NCI-H1417 (cell line): ENCODE data around the gene CFAP77.

Source experiments
- DNase-seq, 3 experiments: peaks; one replicate each; lab custom pipeline; 2025; lab: John Stamatoyannopoulos, UW

CFAP77 gene

GRCh38 chr9:132408521-132408920, 1.5 kb upstream of the CFAP77 start:
- DNase-seq: no peak

GRCh38 chr9:132410642-132411041, 631 bp downstream of the CFAP77 start:
- peak in 2 of 3 experiments; percentile 56 to 62 for DNase-seq

GRCh38 chr9:132411091-132411508, 1.1 kb downstream of the CFAP77 start:
- DNase-seq: peak; percentile 63 to 95 (median 87)

GRCh38 chr9:132412089-132412488, 2.1 kb downstream of the CFAP77 start:
- peak in 2 of 3 experiments; percentile 54 to 67 for DNase-seq

GRCh38 chr9:132413926-132414325, 3.9 kb downstream of the CFAP77 start:
- DNase-seq: no peak

GRCh38 chr9:132414731-132415130, 4.7 kb downstream of the CFAP77 start:
- DNase-seq: peak in 1 of 3 experiments; percentile 64

- no peak for DNase-seq
Measured at GRCh38 chr9:132415181-132415580, 5.2 kb downstream of the CFAP77 start.

- DNase-seq: no peak
Measured at GRCh38 chr9:132418726-132419363, 8.8 kb downstream of the CFAP77 start.

GRCh38 chr9:132422574-132422973, 12.6 kb downstream of the CFAP77 start:
- no peak for DNase-seq

GRCh38 chr9:132423503-132423902, 13.5 kb downstream of the CFAP77 start:
- DNase-seq: no peak

- DNase-seq: peak in 1 of 3 experiments; percentile 35
Measured at GRCh38 chr9:132424857-132425674, 15.1 kb downstream of the CFAP77 start.

- peak in 1 of 3 experiments; percentile 59 for DNase-seq
Measured at GRCh38 chr9:132425675-132426062, 15.7 kb downstream of the CFAP77 start.

GRCh38 chr9:132426639-132427414, 16.8 kb downstream of the CFAP77 start:
- DNase-seq: peak in 2 of 3 experiments; percentile 62 to 87

GRCh38 chr9:132430998-132431397, 21.0 kb downstream of the CFAP77 start:
- DNase-seq: no peak

GRCh38 chr9:132434881-132435280, 24.9 kb downstream of the CFAP77 start:
- peak in 1 of 3 experiments; percentile 14 for DNase-seq

GRCh38 chr9:132439153-132439552, 29.1 kb downstream of the CFAP77 start:
- no peak for DNase-seq

- no peak for DNase-seq
Measured at GRCh38 chr9:132440735-132441134, 30.7 kb downstream of the CFAP77 start.

GRCh38 chr9:132441404-132441803, 31.4 kb downstream of the CFAP77 start:
- DNase-seq: peak in 1 of 3 experiments; percentile 42

- DNase-seq: peak in 1 of 3 experiments; percentile 47
Measured at GRCh38 chr9:132443951-132444607, 34.1 kb downstream of the CFAP77 start.

- DNase-seq: no peak
Measured at GRCh38 chr9:132446887-132447286, 36.9 kb downstream of the CFAP77 start.

- DNase-seq: no peak
Measured at GRCh38 chr9:132447346-132447745, 37.3 kb downstream of the CFAP77 start.

GRCh38 chr9:132447902-132448301, 37.9 kb downstream of the CFAP77 start:
- DNase-seq: no peak
